Activated CD4-positive, alpha-beta T cell treated with anti-CD3 and anti-CD28 coated beads, Interleukin-2, amount 50 U/mL, for 16 hours (primary cell): ENCODE results near the gene ITGA1.
"Not testable (repeated sequence)": the region's sequence is repeated elsewhere in the genome, so short reads cannot be mapped to it uniquely, and the experiment has no call there.

Experiments used
- DNase-seq: peaks from one replicate; pipeline ENCODE4 v3.0.0-alpha.2; 2020

ITGA1 gene

DNA sequence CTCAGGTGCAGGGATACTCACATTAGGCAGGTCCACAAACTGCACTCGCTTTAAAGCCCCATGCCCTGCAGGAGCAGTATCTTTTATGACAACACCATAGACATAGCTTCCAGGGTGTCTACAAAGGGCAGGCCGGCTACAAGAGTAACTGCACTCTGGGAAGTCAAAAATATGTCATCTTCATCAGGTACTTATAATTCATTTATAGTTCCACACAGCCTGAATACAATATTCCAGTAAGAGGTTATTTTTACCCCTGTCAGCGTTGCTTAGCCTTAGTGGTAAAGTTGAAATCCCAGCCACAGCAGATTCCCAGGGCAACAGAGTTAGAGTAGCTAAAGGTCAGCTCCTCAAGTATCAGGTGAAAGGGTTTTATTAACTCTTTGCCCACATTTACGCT, 119.1 kb downstream of the ITGA1 start:
- no peak for DNase-seq

DNA sequence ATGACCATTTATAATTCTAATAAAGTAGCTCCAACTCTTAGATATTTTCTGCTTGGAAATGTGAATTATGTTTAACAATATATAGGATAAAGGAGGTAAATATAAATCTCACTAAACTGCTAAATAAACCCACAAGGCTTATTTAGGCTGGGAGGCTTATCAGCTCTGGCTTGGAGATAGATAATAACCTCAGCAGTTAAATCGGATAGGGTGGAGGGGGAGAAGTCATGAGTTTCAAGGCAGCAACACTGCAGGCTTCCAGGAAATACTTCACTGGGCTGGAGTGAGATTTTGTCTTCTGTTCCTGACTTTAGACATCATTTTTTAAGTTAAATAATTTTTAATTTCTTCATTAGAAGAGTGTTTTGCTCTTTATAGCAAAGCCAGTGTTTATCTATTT, 121.5 kb downstream of the ITGA1 start:
- no peak for DNase-seq

DNA sequence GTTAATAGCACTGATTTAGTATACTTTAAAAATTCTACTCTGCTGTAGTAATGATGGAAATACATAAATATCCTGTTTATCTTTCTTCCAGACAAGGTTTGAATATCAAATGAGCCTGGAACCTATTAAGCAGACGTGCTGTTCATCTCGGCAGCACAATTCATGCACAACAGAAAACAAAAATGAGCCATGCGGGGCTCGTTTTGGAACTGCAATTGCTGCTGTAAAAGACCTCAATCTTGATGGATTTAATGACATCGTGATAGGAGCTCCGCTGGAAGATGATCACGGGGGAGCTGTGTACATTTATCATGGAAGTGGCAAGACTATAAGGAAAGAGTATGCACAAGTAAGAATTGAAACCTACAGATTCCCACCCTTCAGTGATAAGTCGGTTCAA, 122.4 kb downstream of the ITGA1 start:
- DNase-seq = no peak

DNA sequence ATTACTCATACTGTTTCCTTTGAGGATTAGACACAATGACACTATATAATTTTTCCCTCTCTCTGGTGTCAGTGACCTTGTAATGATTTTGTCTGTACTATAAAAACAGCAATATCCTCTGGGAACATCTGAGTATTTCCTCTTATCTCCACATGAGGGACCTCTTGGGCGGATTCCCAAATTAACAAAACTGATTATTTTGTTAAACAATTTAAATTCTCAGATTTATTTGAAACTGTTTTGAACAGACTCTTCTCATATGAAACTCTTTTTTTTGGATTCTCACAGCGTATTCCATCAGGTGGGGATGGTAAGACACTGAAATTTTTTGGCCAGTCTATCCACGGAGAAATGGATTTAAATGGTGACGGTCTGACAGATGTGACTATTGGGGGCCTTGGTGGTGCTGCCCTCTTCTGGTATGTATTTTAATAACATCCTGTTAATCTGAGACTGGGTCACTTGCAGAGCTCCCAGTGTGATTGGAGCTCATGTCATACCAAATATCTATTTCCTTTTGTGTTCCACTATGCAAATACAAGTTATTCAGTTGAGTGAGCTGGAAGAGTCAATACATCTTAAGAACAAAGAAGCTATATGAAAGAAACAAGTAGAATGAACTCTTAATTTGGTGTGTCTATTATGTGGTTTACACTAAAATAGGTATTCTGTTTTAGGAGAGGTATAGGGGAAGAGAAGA, 127.6 kb downstream of the ITGA1 start:
- peak; percentile 77 for DNase-seq

DNA sequence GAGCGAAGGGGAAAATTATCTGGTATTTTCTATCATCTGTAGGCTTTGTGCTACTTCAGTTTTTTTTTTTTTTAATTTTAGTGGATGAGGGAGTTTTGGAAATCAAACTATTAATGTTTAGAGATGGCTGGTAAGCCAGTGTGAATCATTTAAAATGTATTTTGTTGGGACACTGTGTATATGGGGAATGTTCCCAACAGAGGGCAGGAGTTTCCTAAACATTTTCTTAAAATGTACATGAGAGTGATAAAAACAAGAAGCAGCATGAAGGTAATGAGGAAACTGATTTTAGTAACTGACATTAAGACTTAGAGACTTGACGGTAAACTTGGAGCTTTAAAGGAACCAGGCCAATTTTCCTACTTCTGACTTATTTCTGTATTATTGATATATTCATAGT, 133.2 kb downstream of the ITGA1 start:
- no peak for DNase-seq

DNA sequence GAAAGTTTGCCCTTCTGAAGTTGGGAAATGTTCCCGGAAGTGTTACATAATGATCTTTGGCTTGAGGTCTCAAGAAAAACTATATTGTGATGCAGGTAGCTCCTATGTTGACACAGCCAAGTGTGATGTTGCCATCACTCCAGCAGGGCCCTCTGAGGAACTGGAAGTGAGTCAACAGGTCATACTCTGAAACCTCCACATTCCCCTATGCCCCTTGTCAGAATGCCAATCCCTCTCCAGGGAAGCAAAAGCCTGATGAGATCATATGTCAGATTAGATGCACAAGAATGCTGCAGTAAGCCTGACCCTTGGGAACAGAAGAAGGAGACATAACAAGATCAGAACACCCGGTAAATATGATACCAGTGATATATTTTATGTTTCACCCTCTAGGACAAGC, 134.7 kb downstream of the ITGA1 start:
- no peak for DNase-seq

DNA sequence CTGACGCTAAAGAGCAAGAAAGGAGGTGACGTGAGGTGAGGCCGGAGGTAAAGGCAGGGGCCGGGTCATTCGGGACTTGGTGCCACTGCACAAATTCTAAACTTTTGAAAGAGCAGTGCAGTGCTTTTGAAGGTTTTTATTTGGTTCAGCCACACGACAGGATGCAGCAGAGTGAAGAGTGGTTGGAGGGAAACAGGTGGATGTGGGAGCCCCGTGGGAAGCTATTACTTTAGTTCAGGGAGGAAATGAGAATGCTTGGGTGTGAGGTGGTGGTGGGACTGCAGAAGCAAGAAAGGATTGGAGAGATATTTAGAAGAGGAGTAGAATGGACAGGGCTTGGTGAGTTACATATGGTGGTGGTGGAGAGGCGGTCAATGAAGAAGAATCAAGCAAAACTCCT, 136.7 kb downstream of the ITGA1 start:
- no peak for DNase-seq

DNA sequence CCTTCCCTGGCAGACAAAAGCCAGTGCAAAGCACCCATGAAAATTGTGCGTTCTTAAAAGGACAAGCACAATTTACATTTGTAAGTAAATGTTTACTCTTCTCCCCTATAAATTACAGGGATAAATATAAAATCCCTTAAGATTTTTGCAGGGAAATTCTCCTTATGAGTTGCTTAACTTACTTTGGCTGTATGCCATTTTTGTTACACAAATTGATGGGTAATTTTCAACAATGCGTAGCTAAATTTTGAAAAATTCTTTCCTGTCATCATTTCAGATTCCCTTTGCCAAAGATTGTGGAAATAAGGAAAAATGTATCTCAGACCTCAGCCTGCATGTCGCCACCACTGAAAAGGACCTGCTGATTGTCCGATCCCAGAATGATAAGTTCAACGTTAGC, 137.3 kb downstream of the ITGA1 start:
- no peak for DNase-seq

DNA sequence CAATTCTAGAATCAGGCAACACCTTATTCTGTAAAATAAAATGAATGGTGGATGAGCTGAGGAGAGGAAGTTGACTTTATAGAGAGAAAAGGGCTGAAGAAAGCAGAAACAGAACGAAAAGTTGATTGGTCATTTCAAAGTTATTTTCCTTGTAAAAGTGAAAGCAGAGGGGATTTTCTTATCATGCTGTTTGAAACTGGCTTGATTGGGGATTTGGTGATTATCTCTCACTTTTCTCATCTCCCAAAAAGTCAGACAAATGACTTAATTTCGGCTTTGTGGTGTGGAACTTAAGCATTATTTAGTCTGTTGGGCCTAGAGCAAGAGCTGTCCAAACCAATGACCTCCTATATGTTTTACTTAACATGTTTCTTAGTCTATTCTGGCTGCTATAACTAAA, 141.0 kb downstream of the ITGA1 start:
- DNase-seq = no peak

DNA sequence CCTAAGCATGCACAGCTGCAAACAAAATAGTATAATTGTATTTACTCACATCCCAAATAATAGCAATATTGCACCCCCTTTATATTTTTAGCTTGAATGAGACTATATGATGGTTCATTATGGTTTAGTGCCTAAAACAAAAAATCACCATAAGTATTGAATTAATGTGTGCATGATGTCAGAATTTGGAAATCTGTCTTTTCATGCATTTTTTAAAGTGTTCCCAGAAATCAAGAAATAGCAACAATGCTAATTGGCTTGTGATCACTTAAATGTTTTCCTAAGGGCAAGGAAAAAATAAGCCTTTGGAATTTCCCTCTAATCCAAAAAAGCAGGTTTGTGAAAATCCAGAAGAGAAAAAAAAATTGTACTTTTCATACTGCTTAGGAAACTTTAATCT, 150.5 kb downstream of the ITGA1 start:
- DNase-seq = no peak

DNA sequence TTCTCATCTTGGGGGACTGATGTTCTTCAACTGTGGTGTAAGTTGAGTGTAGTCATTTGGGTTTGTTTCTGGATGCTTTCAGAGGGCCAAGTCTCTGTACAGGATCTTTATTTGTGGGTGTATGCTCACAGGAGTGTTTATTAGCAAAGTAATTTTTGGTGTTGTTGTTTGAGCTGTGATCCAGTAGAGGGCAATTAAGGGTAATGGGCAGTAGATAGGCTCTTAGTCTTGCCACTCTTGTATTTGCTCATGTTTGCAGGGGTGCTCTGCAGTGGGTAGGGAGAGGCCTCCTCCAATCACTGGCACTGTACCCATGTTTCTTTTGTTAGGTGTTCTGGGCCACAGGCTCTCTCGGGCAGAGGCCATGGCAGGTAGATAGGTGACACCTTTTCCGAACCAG, 155.6 kb downstream of the ITGA1 start:
- peak; percentile 10 for DNase-seq

DNA sequence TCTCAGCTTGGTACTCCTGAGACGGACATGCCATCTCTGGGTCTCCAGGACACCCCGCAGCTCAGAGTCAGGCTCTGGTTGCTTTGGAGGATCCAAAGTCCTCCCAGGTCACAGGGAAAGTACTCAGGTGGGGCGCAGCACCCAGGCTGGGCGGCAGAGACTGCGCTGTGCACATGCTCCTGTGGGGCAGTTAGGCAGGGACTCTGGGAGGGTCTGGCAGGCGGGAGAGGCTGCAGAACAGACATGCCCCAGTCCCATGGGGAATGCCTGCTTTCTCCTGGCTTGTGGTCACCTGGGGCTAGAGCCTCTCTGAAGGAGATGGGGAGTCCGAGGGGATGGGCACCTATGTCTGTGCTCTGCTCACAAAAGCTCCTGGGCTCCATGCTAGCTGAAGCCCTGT, 156.1 kb downstream of the ITGA1 start:
- no peak for DNase-seq

DNA sequence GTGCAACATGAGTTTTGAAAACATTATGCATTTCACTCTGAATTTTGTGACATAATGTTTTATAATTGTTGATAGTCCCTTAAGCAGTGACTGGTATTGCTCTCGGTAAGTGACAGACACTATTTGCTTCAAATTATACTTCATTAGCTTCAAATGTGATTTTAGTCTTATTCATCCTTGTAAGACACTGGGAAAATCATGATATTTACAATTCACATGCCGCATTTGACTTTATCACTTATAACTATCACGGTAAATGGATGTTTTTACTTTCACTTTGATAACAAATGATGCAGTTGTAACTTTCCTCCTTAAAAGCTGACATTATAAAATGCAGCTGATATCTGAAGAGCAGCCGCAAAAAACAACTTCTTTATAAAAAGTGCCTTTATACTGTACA, 157.3 kb downstream of the ITGA1 start:
- no peak for DNase-seq

DNA sequence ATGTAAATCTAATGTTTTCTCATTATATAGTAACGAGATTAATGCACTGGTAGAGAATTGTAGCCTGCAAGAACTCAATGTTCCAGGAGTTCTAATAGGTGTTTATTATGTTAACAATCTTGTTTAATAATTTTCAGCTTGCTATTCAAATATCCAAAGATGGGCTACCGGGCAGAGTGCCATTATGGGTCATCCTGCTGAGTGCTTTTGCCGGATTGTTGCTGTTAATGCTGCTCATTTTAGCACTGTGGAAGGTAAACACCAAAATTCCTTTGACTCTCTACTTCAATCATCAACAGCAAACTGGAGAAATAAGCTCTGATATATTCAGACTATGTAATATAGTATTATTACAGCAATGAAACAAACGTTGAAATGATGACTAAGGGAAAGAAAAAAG, 159.5 kb downstream of the ITGA1 start:
- DNase-seq = no peak

DNA sequence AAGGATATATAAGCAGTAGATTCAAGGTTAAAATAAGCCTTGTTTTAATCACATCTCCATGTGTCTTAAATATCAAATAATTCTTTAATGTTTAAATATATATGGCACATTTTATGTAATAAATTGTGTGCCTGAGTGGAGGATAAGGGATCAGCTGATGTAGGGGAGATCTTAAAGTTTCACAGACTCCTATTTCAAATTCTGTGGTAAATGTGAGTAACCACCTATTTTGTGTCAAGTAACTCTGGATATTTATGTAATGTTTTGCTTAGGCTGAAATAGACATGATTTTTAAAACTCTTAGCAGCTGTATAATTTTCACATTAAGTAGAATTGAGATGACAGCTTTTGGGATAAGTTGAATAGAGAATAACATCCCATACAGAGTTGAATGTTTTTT, 160.1 kb downstream of the ITGA1 start:
- DNase-seq = no peak

DNA sequence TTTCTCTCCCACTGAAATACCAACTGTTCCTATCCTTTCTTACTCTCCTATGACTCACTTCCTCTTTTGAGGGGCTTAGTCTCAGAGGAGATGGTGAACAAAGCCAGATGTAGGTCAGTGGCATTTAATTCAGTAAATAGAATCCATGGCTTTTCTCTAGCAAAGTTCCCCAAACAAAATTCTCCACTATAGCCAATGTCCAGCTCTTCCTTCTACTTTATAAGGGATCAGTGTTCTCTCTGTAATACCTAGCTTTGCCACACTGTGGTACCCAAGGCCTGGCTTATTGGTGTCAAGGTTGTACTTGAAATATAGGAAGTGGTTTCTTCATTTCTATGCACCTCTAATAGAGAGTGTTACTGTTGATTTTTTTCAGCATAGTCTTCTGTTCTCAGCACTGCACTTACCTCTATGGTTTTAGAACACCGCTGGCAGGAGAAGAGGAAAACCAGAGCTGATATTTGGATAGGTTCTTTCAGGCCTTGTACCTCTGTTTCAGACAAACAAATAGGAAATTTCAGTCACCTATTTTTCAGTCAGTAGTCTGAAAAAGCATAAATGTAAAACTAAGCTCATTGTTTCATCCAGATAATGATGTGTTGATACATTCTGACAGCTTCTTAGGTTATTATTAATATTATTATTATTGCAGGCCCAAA, 160.8 kb downstream of the ITGA1 start:
- DNase-seq = peak; percentile 80

DNA sequence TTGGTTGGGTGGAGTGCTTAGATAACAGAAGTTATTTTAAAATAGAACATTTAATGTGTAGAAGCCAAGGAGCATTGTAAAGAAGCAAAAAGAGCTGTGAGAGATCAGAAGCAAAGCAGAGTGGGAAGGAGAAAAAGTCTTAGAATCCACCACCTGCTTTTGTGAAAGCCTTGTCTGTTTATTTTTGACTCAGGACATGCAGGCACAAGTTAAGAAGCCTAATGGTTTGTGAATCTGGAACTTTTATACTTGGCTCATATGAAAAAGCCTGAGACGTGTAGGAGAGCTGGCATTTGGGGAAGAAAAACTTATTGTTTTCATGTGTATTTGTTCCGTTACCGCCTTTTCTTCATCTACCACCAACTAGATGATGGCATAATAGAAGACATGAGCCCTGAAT, 163.0 kb downstream of the ITGA1 start:
- DNase-seq = no peak

DNA sequence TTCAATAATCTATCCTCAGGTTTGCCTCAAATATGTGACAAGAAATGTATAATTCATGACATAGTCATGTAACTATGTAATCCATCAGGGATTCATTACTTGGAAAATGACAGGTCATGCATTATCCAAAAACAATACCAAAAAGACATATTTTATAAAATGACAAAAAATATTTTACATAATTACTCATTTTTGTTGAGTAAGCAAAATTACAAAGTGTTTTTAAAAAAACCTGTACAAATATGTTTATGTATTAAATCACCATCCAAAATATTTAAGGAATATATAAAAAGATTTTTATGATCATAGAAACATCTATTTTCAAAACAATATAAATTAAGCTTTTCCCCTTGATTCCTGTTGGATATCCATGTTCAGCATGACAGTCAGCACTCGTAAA, 164.8 kb downstream of the ITGA1 start:
- no peak for DNase-seq

DNA sequence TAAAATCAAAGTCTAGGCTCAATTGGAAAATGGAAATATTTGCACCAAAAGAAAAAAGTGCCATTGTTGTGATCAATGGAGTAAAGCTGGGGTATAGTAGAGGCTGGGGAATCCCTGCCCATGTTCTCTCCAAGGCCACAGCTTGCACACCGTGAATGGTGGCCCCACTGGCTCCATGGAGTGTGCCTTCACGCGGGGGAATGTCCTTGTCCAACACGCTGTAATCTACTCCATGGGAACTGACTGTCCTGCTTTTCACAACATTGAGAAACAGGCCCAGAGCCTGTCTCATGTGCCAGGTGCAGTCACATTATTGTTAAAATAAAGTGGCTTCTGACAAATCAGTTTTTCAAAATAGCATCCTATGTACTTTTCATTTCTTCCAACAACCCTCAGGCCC, 168.3 kb downstream of the ITGA1 start:
- DNase-seq = no peak

DNA sequence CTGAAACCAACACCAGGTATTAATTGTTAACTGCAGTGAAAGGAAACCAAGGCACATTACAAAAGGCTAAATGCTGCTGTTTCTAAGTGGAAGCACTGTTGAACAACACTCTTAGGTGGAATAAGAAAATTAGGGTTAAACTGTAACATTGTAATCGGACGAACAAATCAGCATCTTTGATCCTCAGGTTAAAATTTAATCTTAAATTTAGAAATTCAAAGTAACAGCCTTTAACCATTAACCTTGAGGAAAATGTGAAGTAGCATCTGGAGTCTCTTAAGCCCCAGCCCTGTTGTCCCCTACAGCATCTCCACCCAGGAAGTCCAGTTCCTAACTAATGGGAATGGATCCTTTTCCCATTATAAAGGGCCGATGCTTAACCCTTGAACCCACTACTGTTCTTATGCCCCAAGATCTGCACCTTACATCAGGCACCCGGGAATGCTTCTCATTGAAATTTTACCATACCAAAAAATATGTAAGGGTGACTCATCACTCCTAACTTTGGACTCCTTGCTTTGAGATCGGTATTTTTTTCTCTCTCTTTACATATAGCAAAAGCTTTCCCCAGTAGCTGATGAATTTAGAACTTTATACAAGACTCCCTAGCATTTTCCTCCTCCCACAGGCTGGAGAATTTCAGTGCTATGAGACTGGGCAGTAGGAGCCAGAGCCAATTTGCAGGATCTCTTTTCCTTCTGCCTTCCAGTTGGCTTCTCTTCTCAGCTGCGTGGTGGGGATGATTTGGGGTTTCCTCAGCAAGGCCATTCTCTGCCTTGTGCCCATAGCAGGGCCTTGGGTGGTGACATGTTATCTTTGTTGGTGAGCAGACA, 169.4 kb downstream of the ITGA1 start:
- no peak for DNase-seq

DNA sequence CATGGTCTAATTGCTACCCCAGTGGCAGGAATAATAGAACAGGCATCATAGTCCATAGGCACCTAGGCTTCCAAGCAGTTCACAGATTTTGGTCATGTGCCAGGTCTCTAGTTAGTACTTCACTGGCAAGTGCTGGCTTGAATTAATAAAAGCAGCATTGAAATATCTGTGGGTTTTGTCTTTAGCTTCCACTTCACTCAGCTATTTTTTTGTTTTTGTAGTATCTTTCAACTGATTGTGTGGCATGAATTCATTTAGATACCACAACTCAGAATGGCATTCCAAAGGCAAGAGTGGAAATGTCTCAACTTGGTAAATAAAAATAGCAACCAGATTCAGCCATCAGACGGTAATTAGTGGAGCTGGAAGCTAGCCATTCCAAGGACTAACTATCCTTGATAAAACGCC, 173.6 kb downstream of the ITGA1 start:
- DNase-seq = no peak

DNA sequence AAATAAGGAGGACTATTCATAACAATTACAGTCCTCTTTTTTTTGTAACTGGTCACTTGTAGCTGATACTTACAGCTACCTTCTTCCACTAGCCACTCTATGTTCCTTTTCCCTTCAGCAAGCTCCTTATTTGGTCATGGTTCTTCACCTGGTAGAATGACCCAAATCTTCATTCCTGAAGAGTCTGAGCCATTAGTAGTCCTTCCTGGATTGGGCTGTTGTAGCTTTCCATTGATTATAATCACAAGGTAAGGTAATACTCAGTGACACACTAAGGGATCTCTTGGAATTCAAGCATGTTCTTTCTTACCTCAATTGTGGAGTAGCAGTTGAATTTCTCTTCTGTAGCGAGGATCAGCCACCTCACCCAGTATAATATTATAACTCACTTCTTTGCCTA, 175.9 kb downstream of the ITGA1 start:
- DNase-seq = no peak

DNA sequence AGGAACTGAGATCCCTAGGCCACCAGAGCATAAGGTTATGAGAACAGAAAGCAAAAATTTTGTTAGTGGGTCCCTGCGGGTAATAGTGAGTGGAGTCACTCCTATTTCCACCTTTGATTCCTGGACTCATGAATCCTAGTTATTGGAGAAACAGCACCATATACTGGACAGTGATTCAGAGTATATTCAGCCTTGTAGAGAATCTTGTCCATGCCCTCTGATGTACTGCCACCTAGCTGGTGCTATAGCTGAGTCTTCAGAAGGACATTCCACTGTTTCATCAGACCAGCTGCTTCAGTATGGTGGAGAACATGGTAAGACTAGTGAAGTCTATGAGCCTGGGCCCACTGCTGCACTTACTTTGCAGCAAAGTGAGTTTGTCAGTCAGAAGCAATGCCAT, 176.4 kb downstream of the ITGA1 start:
- DNase-seq = no peak

DNA sequence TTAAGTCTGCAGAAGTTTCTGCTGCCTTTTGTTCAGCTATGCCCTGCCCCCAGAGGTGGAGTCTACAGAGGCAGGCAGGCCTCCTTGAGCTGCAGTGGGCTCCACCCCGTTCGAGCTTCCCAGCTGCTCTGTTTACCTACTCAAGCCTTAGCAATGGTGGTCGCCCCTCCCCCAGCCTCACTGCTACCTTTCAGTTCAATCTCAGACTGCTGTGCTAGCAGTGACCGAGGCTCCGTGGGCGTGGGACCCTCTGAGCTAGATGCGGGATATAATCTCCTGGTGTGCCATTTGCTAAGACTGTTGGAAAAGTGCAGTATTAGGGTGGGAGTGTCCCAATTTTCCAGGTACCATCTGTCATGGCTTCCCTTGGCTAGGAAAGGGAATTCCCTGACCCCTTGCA, 188.4 kb downstream of the ITGA1 start:
- not testable (repeated sequence) for DNase-seq
